KMS-11 (cell line): Measurements from ENCODE around the gene GEMIN7.
"Not testable (repeated sequence)": the region's sequence is repeated elsewhere in the genome, so short reads cannot be mapped to it uniquely, and the experiment has no call there.

Source experiments
- H2AFZ ChIP-seq: fragments of 200-600 bp; sonication (generic); 2 replicates; pipeline ENCODE4 v1.6.1; 2016; ENCODE audit warnings: antibody characterized with exemption, mixed run types, low read depth
- H3K27ac ChIP-seq: fragments of 200-600 bp; sonication (generic); 2 replicates; pipeline ENCODE4 v1.6.1; 2016; ENCODE audit warnings: mild to moderate bottlenecking, mixed run types
- H3K27me3 ChIP-seq: fragments of 200-600 bp; sonication (generic); 2 replicates; pipeline ENCODE4 v1.6.1; 2017; ENCODE audit warnings: mild to moderate bottlenecking, low read depth, mixed run types, moderate library complexity; ENCODE audit not compliant: insufficient read depth
- H3K36me3 ChIP-seq: fragments of 200-600 bp; sonication (generic); 2 replicates; pipeline ENCODE4 v1.6.1; 2017; ENCODE audit warnings: mild to moderate bottlenecking, mixed run types; ENCODE audit not compliant: insufficient read depth
- H3K4me1 ChIP-seq: fragments of 200-600 bp; sonication (generic); 2 replicates; pipeline ENCODE4 v1.6.1; 2016; ENCODE audit warnings: mild to moderate bottlenecking, low read depth, mixed run types; ENCODE audit not compliant: poor library complexity, severe bottlenecking
- H3K4me2 ChIP-seq: fragments of 200-600 bp; sonication (generic); 2 replicates; pipeline ENCODE4 v1.7.0; 2016; ENCODE audit warnings: mild to moderate bottlenecking, mixed run types
- H3K4me3 ChIP-seq: fragments of 200-600 bp; sonication (generic); IDR thresholded peaks from 2 replicates; pipeline ENCODE4 v1.6.1; 2017; ENCODE audit warnings: low read depth, low read length, mixed read lengths; ENCODE audit not compliant: insufficient read depth
- H3K79me2 ChIP-seq: fragments of 200-600 bp; sonication (generic); 2 replicates; pipeline ENCODE4 v1.6.1; 2016; ENCODE audit warnings: low read depth, mixed run types; ENCODE audit not compliant: insufficient read depth
- H3K9ac ChIP-seq: fragments of 200-600 bp; sonication (generic); 2 replicates; pipeline ENCODE4 v1.6.1; 2016; ENCODE audit warnings: mild to moderate bottlenecking, mixed run types
- H4K20me1 ChIP-seq: fragments of 200-600 bp; sonication (generic); 2 replicates; pipeline ENCODE4 v1.6.1; 2016; ENCODE audit warnings: mild to moderate bottlenecking, mixed run types; ENCODE audit not compliant: insufficient read depth
- CTCF ChIP-seq: fragments of 200-600 bp; sonication (generic); conservative IDR thresholded peaks from 2 replicates; pipeline ENCODE4 v1.6.1; 2017; ENCODE audit warnings: low read depth, mild to moderate bottlenecking, antibody characterized with exemption, low read length, moderate library complexity, mixed read lengths

Gene GEMIN7

GRCh38 chr19:45104658-45105349 lies 25.7 kb downstream of the GEMIN7 start:
- H2AFZ ChIP-seq: no peak overlapping the region
- no peak overlapping the region for H3K4me3 ChIP-seq
- peaks cover 22% of the 10 kb centered on the region for H3K4me1 ChIP-seq
- no peak overlapping the region for H3K27ac ChIP-seq
- H3K27me3 ChIP-seq: no peaks in the 10 kb centered on the region
- no peak for TF ChIP-seq CTCF
- H3K9ac ChIP-seq: no peak overlapping the region
- H3K36me3 ChIP-seq: no peaks in the 10 kb centered on the region
- H4K20me1 ChIP-seq: 0 out of 2 replicates have a peak, but pooled peaks cover 3% of the 10 kb centered on the region
- peaks cover 93% of the 10 kb centered on the region; the same call in 1 of the 2 replicates for H3K79me2 ChIP-seq
- no peak overlapping the region; the same call in 1 of the 2 replicates for H3K4me2 ChIP-seq

GRCh38 chr19:45106363-45106762 lies 27.3 kb downstream of the GEMIN7 start:
- H3K9ac ChIP-seq, H4K20me1 ChIP-seq, H3K27me3 ChIP-seq, H2AFZ ChIP-seq, H3K36me3 ChIP-seq, H3K4me3 ChIP-seq, H3K27ac ChIP-seq, H3K4me2 ChIP-seq: not testable (repeated sequence)
- Histone ChIP-seq H3K4me1 (peaks cover 32% of the 10 kb centered on the region), H3K79me2 (peaks cover 90% of the 10 kb centered on the region)

GRCh38 chr19:45107621-45108150 lies 28.6 kb downstream of the GEMIN7 start:
- Histone ChIP-seq H3K27ac (no peak overlapping the region), H3K4me2 (no peak overlapping the region), H3K79me2 (peaks cover 89% of the 10 kb centered on the region), H3K27me3 (no peaks in the 10 kb centered on the region), H4K20me1 (0 out of 2 replicates have a peak, but pooled peaks cover 3% of the 10 kb centered on the region), H3K9ac (no peak overlapping the region), H3K4me1 (peaks cover 32% of the 10 kb centered on the region), H2AFZ (no peak overlapping the region), H3K36me3 (no peaks in the 10 kb centered on the region), H3K4me3 (no peak overlapping the region)
- TF ChIP-seq CTCF: no peak

GRCh38 chr19:45110851-45111266 lies 31.8 kb downstream of the GEMIN7 start:
- Histone ChIP-seq H3K36me3 (no peaks in the 10 kb centered on the region), H4K20me1 (0 out of 2 replicates have a peak, but pooled peaks cover 3% of the 10 kb centered on the region), H3K27ac (no peak overlapping the region; the same call in 1 of the 2 replicates), H2AFZ (no peak overlapping the region), H3K4me2 (no peak overlapping the region), H3K79me2 (peaks cover 86% of the 10 kb centered on the region), H3K4me1 (peaks cover 39% of the 10 kb centered on the region), H3K4me3 (no peak overlapping the region), H3K27me3 (no peaks in the 10 kb centered on the region), H3K9ac (no peak overlapping the region)
- no peak for TF ChIP-seq CTCF
